ENCODE measurements around the gene NKIRAS2. TPM values are rescaled to one million over a fixed set of nuclear protein-coding genes. Genes with fewer than 3 reads are reported as not detected.

NKIRAS2 gene
- total and polyA plus RNA-seq, 2 of the 13 experiments (the other 11 are each of a cell fraction or from before 2014, with no cell fraction given) = 27.9 to 42.0 TPM

- no peak; the same call in 1 of the 2 replicates for TF ChIP-seq ZSCAN9 (CRISPR knock-in tag; IDR thresholded peaks at IDR 0.05; ENCODE audit: borderline replicate concordance)
- no peak for TF ChIP-seq ZNF780A (CRISPR knock-in tag; IDR thresholded peaks at IDR 0.05)
- TF ChIP-seq ZNF773 (CRISPR knock-in tag; IDR thresholded peaks at IDR 0.05; ENCODE audit: borderline replicate concordance) = no peak
- no peak for TF ChIP-seq ZNF703 (CRISPR knock-in tag; IDR thresholded peaks at IDR 0.05; ENCODE audit: borderline replicate concordance)
- TF ChIP-seq HMGXB3 (CRISPR knock-in tag; IDR thresholded peaks at IDR 0.05; ENCODE audit: borderline replicate concordance) = peak; percentile 58; the same call in 1 of the 2 replicates
- TF ChIP-seq CSRNP1 (CRISPR knock-in tag; IDR thresholded peaks at IDR 0.05) = no peak
- no peak for TF ChIP-seq JUNB (CRISPR knock-in tag; IDR thresholded peaks at IDR 0.05; ENCODE audit: borderline replicate concordance)
- TF ChIP-seq ZNF33B (CRISPR knock-in tag; IDR thresholded peaks at IDR 0.05) = peak; percentile 79; the same call in 1 of the 2 replicates
- TF ChIP-seq ZFP90 (CRISPR knock-in tag; IDR thresholded peaks at IDR 0.05; ENCODE audit: borderline replicate concordance) = no peak
- TF ChIP-seq FOXJ3 (CRISPR knock-in tag; IDR thresholded peaks at IDR 0.05; ENCODE audit: borderline replicate concordance) = no peak
- TF ChIP-seq NFATC3 (CRISPR knock-in tag; IDR thresholded peaks at IDR 0.05) = no peak
- no peak for TF ChIP-seq RBAK (CRISPR knock-in tag; IDR thresholded peaks at IDR 0.05)
- no peak for TF ChIP-seq SP4 (CRISPR knock-in tag; IDR thresholded peaks at IDR 0.05)
- no peak for TF ChIP-seq TAF15 (IDR thresholded peaks at IDR 0.05; ENCODE audit: low read depth, low read length, poor library complexity, severe bottlenecking)
- TF ChIP-seq ZSCAN21 (CRISPR knock-in tag; IDR thresholded peaks at IDR 0.05; ENCODE audit: borderline replicate concordance) = peak; percentile 71; the same call in 1 of the 2 replicates
- TF ChIP-seq BRCA1 (CRISPR knock-in tag; IDR thresholded peaks at IDR 0.05) = no peak
- no peak for TF ChIP-seq ZXDC (CRISPR knock-in tag; IDR thresholded peaks at IDR 0.05)
- no peak for TF ChIP-seq ZSCAN30 (CRISPR knock-in tag; IDR thresholded peaks at IDR 0.05)
- no peak for TF ChIP-seq ZSCAN12 (CRISPR knock-in tag; IDR thresholded peaks at IDR 0.05)
These were observed 8.3 kb downstream of the NKIRAS2 start (continued) for GRCh38 chr17:42027961-42028790.

Measured in HepG2 (cell line).